NCI-H2227 (cell line): ENCODE results near the gene MMP27.
"Not testable (repeated sequence)": the region's sequence is repeated elsewhere in the genome, so short reads cannot be mapped to it uniquely, and the experiment has no call there.

Source experiments
- DNase-seq: peaks from one replicate; lab custom pipeline; 2025; ENCODE audit not compliant: unreplicated experiment; lab: John Stamatoyannopoulos, UW

The MMP27 gene, protein sequence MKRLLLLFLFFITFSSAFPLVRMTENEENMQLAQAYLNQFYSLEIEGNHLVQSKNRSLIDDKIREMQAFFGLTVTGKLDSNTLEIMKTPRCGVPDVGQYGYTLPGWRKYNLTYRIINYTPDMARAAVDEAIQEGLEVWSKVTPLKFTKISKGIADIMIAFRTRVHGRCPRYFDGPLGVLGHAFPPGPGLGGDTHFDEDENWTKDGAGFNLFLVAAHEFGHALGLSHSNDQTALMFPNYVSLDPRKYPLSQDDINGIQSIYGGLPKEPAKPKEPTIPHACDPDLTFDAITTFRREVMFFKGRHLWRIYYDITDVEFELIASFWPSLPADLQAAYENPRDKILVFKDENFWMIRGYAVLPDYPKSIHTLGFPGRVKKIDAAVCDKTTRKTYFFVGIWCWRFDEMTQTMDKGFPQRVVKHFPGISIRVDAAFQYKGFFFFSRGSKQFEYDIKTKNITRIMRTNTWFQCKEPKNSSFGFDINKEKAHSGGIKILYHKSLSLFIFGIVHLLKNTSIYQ

GRCh38 chr11:102705626-102706025 is at the start of gene MMP27:
MMP27 (minus strand) TSS chr11:102705769; CDS start chr11:102705714, 55 bp downstream.
- DNase-seq = no peak

- no peak for DNase-seq
Observed at GRCh38 chr11:102753267-102753666, 47.7 kb upstream of the MMP27 start.

DNA sequence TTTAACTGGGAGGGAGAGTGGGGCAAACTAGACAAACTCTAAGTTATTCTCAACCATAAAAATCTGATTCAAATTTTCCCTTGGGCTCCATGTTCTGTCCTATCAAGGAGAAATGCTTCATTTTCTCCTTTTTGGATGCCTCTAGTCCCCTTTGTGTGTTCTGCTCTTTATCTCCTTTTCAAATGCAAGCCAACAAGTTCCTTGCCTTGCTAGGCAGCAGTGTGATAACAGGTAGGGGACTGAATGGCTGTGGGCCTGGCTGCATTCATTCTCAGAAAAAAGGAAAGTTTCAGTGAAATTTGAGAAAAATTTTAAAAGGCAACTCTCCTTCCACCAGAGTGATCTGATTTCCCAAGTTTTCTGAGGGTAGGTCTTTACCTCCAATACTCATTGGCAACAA is 46.1 kb upstream of the MMP27 start:
- no peak for DNase-seq

DNA sequence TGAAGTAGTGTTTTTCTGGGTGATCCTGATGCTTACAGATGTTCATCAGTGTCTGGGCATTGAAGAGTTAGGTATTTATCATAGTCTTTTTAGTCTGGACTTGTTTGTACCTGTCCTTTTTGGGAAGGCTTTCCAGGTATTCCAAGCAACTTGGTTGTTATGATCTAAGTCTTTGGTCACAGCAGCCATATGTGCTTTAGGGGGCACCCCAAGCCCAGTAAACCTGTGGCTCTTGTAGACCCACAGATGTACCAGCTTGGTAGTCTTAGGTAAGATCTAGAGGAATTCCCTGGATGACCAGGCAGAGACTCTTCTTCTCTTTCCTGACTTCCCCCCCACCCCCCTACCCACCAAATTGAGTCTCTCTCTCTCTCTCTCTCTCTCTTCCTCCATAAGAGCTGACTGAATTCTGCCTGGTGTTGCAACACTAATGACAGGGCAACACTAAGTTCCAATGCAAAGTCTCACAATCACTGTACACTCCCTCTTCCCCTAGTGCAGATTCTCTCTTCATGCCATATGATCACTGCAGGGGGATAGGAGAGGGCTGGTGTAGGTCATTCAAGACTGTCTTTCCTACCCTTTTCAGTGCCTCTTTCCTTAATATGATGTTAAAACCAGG is 43.6 kb upstream of the MMP27 start:
- no peak for DNase-seq

GRCh38 chr11:102746746-102747578 is 41.4 kb upstream of the MMP27 start:
- peak; percentile 3 for DNase-seq

- DNase-seq = no peak
Observed at GRCh38 chr11:102734650-102735049, 29.1 kb upstream of the MMP27 start.

DNA sequence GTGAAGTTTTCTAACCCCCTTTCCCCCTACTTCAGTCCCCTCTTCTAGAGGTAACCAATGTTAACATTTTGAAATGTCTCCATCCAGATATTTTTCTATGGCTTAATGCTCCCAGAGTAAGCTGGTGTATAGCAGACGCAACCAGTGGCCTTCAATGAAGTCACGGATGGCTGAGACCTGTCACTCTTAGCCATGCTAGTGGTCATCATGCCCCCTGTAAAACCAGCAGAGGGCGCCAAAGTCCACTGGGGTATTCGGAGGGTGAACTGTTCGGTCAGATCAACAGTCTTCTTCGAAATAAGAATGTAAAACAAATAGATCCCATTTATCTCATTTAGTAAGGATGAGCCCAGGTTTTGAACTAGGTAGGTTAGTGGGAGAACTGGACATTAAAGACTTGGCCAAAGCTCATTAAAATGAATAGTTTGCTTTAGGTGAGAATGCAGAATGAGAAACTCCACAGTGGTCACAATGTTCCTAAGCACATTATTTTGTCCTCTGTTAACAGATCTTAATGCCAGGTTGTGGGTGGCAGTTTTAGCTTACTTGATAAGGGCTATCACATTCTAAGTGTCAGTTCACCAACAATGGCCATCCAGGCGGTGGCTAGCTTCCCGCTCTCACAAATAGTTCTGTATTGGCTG is 27.8 kb upstream of the MMP27 start:
- peak; percentile 4 for DNase-seq

GRCh38 chr11:102730944-102731343 is 25.4 kb upstream of the MMP27 start:
- DNase-seq = not testable (repeated sequence)

DNA sequence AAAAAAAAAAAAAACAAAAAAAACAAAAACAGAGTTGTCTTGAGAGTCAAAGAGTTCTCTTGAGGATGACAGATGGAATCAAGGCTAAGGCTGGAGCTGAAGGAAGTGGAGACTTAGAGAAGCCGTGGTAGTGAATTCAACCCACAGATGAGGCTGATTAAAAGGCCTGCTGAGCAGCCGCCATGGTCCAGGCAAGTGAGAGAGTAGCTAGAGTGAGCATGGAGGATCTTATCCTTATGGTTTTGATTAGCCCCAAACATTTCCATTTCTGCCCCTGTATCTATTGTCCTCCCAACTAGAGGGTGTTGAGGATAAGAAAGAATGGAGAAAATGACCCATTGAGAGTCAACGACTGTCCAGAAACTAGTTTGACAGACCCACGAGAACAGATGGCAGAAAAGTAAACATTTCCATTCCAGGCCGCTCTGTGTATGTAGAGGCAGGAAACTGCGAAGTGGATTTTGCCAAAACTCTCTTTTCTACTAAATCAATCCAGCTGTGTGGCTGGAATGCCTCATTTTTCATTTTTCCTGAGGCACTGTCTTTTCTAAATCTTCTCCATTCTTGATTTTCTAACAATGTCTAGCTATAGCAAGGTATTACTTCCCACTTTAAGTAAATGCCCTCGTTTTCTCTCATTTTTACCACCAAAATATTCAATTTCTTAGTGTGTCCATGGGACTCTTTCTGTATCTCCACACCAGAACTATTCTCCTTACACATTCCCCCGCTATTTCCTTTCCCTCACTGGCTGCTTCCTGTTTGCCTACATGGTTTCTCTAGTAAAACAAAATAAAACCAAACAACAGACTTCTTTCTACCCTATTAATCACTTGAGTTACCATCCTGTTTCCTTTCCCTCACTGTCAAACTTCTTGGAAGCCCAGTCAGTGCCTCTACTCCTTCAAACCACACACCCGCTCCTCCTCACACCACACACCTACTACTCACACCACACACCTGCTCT is 24.6 kb upstream of the MMP27 start:
- no peak for DNase-seq

GRCh38 chr11:102727890-102728289 is 22.3 kb upstream of the MMP27 start:
- no peak for DNase-seq

GRCh38 chr11:102724904-102725500 is 19.4 kb upstream of the MMP27 start, which contains the start of gene MMP8:
MMP8 (minus strand) TSS chr11:102724954; CDS start chr11:102724855, 99 bp downstream.
- DNase-seq = no peak

DNA sequence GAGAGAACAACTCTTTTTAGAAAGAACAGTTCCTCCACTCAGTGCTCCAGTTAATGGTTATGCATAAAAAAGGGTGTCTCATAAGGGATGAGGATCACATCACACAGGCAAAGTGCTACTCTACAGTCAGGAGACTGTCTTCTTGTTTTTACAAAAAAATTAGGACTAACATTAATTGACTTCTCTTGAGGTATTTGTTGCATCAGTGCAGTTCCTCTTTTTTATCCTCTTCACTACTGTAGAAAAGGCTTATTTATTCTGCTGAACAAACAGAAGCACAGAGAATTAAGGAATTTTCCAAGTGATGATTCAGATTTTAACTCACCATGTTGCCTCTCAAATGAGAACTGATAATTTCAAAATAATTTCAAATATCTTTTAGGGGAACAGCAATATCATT is 17.3 kb upstream of the MMP27 start:
- DNase-seq = no peak

DNA sequence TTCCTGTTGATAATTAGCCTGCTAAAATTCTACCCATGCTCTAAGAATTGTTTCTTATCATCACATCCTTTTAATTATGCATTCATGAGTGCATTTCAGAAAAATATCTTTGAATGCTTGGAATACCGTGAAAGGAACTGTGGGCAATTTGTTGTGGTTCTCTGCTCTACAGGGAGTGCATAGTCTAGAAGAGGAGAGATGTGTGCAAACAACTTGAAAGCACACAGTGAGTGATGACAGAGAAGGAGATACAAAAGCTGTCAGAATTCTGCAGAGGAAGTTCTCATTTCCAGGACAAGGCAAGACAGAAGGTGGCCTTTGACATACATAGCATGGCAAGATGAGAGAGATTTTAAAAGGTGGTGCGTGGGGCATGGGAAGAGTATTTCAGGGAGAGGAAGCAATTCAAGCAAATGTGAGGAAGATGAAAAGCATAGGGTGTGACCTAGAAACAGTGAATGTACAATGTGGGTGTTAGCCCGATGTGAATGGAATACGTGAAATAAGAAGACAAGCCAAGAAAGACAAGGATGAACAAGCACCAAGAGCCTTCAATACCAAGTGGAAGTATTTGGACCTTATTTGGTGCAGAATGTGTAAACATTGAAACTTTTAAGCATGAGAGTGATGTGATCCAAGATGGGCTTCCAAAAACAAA is 14.2 kb upstream of the MMP27 start:
- DNase-seq = no peak

DNA sequence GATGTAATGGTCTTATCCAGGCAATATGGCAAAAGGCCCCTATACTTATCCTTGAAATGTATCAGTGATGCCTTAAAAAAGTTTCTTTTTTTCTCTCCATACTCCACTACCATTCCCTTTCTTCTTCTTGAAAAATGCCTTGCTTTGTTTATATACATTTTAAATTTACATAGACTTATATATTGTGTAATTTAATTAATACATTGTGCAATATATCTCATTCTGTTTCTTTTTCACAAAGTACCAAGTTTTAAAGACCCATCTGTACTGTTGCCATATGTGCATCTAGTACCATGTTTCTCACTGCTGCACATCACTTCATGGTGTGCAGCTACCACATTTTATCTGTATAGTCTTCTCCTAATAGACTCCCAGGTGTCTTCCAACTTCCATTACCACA is 11.7 kb upstream of the MMP27 start:
- no peak for DNase-seq

- DNase-seq = no peak
Observed at GRCh38 chr11:102716527-102716926, 11.0 kb upstream of the MMP27 start.

- DNase-seq = no peak
Observed at GRCh38 chr11:102712137-102712536, 6.6 kb upstream of the MMP27 start.

- DNase-seq = no peak
Observed at GRCh38 chr11:102709201-102709945, 3.8 kb upstream of the MMP27 start.

DNA sequence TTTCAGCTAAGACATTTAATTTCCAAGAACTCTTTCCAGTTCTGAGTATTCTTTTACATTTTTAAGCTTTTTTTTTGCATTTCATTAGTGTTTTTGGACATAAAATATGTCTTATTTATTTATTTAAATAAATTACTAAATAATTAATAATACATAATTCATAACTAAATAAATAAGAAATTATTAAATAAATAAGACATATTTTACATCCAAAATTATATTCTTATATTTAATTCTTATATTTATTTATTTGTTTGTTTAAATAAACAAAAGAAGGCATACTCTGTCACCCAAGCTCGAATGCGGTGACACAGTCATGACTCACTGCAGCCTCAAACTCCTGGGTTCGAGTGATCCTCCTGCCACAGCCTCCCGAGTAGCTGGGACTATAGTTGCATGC is 3.1 kb upstream of the MMP27 start:
- DNase-seq = no peak
